ENCODE measurements around the gene LYZL6.

The LYZL6 gene, protein sequence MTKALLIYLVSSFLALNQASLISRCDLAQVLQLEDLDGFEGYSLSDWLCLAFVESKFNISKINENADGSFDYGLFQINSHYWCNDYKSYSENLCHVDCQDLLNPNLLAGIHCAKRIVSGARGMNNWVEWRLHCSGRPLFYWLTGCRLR

DNA sequence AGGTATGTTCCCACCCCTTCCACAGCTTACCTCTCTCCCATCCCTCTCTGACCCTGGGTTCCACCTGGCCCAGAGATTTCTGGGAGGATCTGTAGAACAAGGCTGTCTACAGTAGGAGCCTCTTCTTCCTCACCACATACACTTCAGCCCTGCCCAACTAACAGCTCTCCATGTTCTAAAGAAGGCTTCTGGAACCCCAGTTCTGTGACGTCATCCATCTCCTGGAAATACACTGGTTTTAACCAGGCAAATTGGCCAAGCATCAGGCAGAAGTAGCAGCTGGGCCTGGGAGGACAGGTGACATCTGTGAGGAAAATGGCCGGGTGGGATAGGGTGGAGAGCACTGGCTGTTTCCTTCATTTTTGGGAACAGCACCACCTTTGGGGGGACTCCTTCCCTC is at the start of gene LYZL6:
Gene LYZL6 (minus strand): TSS at position 177 of the 400 bp plus-strand sequence. CDS start 4,357 bp downstream, outside the sequence.
- no peak for DNase-seq

DNA sequence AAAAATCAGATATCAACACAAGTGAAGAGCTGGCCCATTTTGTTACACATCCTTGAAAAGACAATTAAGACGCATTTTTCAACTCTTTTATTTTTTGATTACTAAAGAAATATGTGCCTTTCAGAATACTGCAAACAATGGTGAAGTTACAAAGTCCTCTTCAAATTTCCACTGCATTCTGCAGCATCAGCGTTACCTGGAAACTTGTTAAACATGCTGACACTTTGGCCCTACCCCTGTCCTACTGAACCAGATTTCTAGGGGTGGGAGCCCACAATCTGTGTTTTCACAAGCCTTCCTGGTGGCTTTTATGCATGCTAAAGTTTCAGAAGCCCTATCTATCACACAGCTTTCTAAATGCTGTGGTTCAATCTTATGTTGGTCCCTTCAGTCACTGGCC is 47.6 kb upstream of the LYZL6 start:
- no peak for DNase-seq

DNA sequence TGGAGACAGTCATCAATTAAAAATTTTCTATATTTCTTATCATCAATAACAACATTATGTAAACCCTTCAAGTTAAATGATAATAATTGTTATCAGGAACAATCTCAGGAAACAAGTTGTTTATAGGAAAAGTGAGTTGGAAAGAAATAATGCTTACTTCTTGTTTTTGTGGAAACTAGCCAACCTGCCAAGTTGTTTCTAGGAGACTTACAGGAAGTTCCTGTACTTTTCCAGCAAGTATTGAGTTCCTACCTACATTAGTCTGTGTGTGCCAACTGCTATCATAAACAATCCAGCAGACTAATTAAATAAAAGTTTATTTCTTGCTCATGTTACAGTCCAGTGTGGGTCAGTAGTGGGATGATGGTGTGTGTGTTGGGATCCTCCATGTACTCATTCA is 44.7 kb upstream of the LYZL6 start:
- DNase-seq, result no peak

DNA sequence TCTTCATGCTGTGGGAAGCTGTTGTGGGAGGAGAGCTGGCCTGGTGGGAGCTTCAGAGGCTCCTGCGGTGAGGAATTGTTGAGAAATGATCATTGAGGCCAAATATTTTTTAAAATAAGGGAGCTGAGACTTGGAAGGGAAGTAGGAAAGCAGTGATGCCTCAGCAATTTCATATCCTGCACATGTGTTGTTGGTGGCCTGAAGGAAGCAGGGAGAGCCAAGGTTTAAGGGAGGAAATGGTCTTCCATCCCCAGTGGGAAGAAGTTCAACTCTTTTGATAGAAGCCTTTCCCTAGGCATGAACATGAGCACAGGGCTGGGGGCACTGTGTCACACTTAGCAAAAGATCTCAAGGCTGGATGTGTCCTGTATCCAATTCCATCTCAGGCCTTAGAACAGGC is 43.1 kb upstream of the LYZL6 start, which contains the start of gene CCL14:
Gene CCL14 (minus strand): TSS at position 87 of the 400 bp plus-strand sequence. CDS start 80 bp downstream, at position 7.
- DNase-seq, result no peak

DNA sequence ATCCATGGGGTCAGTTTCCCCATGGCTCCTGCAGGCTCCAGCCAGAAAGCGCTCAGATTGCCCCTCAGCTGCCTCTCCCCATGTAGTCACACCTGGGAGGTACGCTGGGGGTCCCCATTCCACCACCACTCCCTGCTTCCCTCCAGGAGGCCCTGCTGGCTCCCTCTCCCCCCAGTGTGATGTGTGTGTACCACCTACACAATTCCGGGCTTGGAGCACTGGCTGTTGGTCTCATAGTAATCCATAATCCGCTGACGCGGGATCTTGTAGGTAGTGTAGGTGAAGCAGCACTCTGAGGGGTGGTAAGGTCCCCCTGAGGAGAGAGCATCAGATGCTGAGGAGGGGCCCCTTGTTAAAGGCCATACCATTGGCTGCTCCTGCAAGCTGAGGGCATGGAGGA is 40.6 kb upstream of the LYZL6 start:
- no peak for DNase-seq

DNA sequence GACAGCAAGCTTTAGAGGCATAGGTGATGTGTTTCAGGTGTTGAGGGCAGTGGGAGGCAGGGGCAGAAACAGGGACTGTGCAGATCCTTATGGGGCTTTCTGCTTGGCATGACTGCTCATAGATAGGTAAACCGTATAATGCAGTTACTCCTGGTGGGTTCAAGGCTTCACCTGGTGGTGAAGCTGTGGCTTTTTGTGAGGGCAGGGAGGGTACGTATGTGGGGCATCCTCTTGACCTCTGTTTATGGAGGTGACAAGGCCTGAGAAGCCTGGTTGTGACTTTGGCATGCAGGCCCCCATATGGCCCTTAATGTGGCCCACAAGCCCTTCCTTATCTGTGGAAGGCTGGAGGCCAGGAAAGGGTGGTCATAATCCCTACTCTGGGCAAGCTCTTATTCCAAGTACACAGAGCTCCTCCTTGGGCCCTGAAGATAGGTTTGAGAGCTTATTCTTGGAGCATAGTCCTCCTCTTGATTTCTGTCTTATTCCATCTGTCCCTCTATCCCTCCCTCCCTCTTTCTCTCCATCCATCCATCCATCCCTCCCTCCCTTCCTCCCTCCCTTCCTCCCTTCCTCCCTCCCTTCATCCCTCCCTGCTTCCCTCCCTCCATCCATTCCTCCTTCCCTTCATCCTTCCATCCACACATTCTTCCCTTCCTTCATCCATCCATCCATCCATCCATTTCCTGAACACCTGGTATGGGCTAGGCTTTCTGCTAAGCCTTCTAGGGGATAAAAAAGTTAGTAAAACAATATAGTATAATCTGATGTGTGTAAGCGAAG is 39.1 kb upstream of the LYZL6 start:
- DNase-seq, result no peak

DNA sequence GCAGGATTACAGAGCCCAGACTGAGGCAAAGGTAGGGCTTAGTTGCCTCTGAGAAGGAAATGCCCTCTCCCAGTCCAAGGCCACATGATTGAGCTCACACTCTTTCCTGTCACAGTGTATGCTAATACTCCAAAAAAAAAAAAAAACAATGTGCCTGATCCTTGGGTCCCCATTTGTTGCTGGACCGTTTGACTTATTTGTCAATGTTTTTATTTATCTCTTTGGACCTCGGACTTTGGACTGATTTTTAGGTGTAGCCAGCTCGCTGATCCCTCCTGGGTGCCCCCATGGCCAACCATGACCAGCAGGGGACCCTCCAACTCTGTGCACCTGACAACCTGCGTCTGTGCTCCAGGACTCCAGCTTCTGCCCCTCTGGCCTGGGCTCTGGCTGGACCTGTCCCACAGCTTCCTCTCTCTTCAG is 38.4 kb upstream of the LYZL6 start:
- DNase-seq, result no peak

DNA sequence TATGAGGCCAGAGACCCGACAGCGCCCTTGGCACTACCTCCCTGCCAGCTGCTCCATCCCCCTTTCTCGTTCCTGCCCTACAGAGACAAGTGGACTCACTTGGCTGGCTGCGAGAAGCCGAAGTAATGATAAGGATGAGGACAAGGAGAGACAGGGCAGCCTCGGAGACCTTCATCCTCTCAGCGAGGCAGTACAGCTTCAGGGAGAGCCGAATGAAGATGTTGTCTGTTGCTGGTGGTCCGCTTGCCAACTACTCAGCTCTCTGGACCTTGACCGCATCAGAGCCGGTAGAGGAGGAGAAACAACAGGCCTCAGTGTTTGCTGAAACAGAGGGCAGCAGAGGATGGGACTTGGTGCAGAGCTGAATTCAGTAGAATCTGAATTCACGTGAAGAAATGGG is 37.7 kb upstream of the LYZL6 start, which contains the start of gene CCL16:
Gene CCL16 (minus strand): TSS at position 252 of the 400 bp plus-strand sequence. CDS start 77 bp downstream, at position 175.
- no peak for DNase-seq

DNA sequence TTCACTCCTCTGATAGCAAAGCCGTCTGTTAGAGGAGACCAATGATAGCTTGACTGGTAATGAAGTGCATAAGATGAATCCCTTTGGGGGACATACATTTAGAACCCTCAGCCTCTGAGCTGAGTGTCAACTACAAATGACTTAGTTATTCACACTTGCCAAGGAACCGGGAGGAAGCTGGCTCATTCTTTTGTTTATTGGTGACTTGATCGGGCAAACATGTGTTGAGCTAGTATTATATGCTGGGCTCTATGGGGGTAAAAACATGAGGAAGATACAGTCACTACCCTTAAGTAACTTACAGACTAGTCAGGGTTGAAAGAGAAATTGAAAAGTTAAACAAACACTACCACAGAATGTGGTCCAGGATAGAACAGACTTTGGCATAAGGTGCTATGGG is 34.8 kb upstream of the LYZL6 start:
- DNase-seq, result no peak

DNA sequence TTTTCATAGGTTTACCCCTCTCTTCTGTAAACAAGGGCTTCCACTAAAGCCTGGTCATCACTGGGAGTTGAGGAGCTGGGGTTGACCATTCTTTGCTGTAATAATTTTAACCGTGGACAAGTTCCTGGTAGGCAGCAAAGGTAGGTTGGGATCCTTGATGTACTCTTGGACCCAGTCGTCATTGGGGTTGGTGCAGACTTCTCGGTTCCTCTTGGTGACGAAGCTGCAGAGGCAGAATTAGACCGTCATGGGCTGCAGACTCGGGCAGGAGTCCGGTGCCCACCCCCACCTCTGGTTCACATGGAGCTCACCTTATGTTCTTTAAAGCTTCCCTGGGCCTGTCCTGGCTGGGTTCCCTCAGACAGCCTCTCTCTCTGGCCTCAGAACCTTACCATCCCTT is 34.0 kb upstream of the LYZL6 start:
- DNase-seq, result no peak

DNA sequence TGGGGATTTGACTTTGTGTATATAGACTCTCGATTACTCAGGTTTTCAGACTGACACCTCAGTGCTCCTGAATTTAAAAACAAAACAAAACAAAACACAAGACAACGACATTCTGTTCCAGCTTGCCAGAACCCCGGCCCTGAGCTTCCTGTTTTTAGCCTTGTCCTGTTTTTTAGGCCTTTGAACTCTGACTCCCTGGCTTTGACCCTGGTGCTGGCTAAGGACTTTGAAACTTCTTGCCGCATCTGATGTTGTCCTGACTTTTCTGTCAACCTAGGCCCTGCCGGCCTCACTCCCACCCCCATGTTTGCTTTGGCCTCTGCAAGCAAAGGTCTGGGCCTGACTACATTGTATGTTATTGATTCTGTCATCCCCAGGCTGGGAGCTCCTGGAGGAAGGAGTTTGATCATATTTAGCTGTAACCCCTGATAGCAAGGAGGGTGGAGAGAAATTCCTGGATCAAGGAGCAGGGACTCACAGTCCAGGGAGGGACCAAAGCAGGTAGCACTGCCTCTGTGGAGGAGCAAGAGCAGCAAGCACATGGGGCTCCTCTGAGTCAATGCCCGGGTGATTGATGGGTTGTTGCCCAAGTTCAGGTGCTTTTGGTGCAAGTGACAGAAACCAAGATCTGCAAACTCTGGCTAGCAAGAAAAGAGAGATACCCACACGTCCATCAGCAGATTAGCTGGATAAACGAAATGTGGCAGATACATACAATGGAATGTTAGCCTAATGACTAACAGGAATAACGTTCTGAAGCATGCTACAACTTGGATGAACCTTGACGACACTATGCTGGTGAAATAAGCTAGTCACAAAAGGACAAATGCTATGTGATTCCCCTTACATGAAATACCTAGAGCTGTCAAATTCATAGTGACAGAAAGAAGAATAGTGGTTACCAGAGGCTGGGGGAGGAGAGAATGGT is 30.1 kb upstream of the LYZL6 start:
- no peak for DNase-seq

DNA sequence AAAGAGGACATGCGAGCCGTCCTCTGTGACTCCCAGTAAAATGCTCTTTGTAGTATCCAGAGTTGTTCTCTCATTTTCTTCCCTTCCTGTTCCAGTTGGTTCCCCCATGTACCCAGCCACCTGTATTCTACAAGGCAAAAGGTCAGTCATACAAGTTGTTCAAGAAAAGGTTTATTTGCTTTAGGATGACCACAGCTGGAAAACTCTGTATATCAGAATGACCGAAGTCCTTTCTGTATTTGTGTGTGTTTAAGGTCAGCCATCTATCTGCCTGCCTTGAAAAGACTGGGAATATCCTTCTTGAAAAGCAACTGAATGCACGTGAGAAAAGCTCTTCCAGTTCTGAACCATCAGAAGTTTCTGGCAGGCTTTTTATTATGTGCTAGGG is 29.4 kb upstream of the LYZL6 start:
- no peak for DNase-seq

DNA sequence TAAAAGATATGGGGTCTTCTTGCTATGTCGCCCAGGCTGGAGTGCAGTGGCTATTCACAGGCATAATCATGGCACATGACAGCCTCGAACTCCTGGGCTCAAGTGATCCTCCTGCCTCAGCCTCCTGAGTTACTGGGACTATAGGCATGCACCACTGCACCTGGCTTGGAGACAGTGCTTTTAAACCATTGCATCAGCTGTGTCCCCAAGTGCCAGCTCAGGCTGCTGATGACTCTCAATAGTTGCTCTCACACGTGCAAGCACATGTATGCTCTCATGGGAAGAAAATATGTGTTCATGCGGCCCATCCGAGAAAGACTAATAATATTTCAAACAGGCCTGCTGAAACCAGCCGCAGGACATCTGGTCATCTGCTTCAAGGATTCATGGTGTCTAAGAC is 29.0 kb upstream of the LYZL6 start:
- DNase-seq, result no peak

DNA sequence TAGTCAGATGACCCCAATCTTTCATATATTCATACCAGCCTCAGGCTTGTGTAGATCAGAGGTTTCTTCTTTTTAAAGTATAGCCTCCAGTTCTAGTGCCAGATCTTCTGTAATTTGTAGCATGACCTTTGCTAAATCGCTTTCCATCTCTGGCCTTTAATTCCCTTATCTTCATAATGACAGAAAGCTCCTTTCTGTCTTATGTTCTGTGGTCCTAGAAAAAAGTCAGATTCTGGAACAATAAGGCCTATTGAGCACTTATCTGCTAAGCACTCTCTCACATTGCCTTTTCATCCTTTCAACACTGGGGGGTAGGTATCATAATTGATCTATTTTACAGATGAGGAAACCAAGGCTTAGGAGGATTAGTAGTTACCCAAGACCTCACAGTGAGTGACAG is 28.6 kb upstream of the LYZL6 start:
- DNase-seq, result no peak

DNA sequence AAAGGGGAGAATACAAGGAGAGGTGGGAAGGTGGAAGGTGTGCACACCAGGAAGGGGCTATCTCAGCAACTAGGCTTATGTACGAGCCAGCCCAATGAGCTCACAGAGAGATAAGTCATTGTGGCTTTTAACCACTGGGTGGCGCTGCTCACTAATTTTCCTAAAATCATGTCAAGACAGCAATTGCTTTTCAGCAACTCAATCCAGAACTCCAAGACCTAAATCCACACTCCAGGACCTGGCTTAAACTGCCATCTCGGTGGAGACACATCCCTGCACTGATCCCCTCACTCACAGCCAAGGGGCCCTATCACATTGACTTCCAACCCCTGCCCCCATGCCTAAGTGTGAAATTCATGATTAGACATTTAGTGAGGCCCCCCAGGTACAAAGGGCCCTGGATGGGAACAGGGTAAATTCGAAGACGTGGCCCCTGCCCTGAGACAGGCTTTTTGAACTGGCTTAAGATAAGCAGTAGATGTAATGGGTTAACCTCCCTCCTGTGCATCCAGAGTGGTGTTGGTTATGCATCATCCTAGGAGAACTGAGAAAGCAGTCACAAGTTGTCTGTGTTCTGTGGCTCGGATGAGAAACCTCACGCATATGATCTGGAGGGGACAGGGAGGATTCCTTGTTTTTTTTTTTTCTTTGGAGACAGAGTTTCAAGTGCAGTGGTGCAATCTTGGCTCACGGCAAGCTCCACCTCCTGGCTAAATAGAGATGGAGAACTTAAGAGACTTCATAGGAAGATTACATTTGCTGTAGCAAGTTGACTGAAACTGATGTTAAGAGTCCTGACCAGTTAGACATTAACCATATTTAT is 26.3 kb upstream of the LYZL6 start:
- DNase-seq, result peak; percentile 44 to 77

DNA sequence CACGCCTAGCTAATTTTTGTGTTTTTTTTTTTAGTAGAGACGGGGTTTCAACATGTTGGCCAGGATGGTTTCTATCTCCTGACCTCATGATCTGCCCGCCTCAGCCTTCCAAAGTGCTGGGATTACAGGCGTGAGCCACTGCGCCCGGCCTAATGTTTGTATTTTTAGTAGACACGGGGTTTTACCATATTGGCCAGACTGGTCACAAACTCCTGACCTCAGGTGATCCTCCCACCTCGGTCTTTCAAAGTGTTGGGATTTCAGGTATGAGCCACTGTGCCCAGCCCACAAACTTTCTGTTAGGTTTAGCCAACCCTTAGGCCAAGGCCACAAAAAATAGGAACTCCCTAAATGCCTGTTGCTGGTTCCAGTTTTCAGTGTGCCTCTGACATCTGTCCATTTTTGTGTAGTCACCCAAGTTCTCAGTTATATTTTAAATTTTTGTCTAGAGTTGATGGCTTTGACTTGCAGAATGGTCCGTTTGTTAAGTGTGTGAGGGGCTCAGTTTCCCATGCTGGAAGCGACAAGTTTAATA is 25.1 kb upstream of the LYZL6 start:
- DNase-seq, result no peak

DNA sequence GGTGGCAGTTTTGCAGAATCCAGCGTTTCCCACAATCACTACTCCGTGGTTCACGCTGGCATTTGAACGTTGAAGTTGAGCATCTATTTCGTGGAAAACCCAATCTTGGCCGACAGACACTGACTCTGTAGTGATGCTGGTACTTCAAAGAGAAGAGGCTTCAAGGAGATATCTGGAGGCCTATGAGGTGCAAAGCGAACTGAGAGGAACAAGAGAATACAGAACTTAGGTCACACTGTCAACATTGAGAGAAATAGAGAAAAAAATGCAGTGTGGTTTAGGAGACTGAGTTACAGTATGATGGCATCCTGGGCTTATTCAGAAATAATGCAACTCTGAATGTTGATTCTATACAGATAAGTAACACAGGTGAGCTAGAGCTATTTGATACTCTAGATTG is 21.8 kb upstream of the LYZL6 start:
- no peak for DNase-seq

DNA sequence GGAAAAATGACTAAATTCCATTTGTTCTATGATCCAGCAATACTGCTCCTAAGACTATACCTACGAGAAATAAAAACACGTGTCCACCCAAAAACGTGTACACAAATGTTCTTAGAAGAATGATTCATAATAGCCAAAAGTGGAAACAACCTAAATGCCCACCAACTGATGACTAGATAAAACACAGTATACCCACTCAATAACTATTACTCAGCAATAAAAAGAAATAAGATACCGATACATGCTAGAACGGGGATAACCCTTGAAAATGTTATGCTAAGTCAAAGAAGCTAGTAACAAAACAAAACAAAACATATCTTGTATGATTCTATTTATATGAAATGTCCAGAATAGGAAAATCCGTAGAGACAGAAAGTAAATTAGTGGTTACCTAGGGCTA is 20.1 kb upstream of the LYZL6 start:
- DNase-seq, result no peak

DNA sequence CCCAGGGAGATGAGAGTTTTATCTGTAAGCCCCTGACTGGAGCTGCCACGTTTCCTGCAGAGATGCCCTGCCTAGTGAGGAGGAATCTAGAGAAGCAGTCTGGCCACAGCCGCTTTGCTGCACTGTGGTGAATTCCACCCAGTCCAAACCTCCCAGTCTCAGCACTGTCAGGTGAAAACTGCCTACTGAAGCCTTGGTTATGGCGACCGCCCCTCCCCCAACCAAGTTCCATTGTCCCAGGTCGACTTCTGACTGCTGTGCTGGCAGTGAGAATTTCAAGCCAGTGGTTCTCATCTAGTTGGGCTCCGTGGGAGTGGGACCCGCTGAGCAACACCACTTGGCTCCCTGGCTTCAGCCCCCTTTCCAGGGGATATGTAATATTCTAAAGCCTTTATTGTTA is 10.2 kb upstream of the LYZL6 start:
- no peak for DNase-seq

DNA sequence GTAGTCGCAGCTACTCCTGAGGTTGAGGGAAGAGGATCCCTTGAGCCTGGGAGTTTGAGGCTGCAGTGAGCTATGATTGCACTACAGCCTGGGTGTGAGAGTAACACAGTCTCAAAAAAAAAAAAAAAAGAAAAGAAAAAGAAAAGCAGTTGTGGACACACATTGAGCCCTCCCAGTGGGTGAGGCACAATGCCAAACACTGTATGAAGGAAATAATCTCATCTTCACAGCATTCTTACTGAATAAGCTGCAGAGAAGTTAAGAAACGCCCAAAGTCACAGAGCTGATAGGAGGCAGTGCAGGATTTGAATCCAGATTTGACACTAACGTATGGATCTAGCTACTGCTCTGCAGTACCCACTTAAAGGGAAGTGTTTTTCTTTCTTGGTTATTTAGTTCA is 5.9 kb upstream of the LYZL6 start:
- DNase-seq, result no peak

DNA sequence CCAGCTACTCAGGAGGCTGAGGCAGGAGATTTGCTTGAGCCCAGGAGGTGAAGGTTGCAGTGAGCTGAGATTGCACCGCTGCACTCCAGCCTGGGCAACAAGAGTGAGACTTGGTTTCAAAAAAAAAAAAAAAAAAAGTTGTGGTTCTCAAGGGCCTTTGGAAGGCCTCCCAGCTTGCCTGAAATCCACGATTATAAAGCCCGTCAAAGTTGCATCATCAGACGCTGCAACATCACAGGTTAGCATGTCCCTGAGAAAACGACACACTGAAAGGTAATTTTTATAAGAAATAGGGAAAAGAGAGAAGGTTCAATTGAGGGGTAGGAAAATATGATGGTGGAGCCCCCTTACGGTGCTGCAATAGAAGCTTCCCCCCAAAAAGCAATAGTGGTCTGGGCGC is 4.6 kb upstream of the LYZL6 start:
- DNase-seq, result no peak

DNA sequence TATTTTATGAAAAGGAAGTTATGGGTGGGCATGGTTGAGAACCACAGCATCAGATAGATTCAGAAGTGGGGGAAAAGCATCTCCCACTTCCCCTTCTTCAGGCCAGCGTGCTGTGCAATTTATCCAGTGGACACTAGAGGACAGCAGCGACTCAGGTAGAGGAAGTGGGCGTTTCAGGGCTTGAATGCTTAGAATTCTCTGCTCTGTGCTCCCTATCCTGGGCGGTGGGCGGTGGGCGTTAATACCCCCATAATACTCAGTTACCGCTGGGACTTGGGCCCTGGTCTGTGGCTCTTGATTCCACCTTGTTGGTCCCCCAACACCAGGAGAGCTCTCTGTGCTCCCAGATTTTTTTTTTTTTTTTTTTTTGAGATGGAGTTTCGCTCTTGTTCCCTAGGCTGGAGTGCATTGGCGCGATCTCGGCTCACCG is 3.7 kb upstream of the LYZL6 start:
- DNase-seq, result peak; percentile 18 to 50
